ENCODE results near the gene ALAD. TPM values are rescaled to one million over a fixed set of nuclear protein-coding genes. Genes with fewer than 3 reads are reported as not detected.

Gene ALAD
- total and polyA plus RNA-seq, 2 of the 13 experiments (the other 11 are each of a cell fraction or from before 2014, with no cell fraction given) = 21.8 to 30.1 TPM

DNA sequence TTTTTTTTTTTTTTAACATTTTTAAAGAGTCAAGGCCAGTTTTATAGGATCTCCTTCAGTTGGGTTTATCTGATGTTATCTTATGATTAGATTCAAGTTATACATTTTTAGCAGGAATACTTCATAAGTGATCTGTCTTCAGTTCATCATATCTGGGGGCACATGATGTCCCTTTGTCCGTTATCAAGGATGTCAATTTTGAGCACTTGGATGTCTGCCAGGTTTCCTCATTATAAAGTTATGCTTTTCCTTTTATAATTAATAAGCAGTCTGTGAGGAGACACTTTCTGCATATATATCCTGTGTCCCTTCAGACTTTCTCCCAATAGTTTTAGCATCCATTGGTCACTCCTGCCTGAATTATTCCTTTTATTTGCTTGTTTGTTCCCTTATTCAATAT is 36.1 kb downstream of the ALAD start:
- 46% methylated on average over 1 of the region's 1 CpG for WGBS (ENCODE audit: low lambda C conversion rate)
- FAIRE-seq = no peak
- H3K27me3 ChIP-seq (ENCODE audit: control insufficient read depth in 1 of 2, insufficient read depth in 2 of 2, low read length in 2 of 2) = peaks cover 0 to 6% of the 10 kb centered on the region in 2 experiments; a peak in 1 of 5 replicates
- intact Hi-C loops (cut with micrococcal nuclease; ENCODE audit: unreplicated experiment) = no loop called here
- H3K36me3 ChIP-seq (replicated peaks in 1 of 2; ENCODE audit: control insufficient read depth in 1 of 2, insufficient read depth in 2 of 2, low read length in 2 of 2) = no peaks in the 10 kb centered on the region
- H3K4me1 ChIP-seq (ENCODE audit: insufficient read depth, low read length) = peaks cover 55% of the 10 kb centered on the region
- no peak for DNase-seq (ENCODE audit: low spot score)
- CTCF ChIA-PET (ENCODE audit: low intra/inter-chr PET ratio, low total read pairs) = no interaction called here
- no peak overlapping the region for H3K4me3 ChIP-seq (replicated peaks in 1 of 3; ENCODE audit: insufficient read depth in 1 of 3, low read depth in 2 of 3, low read length in 3 of 3)
- H4K20me1 ChIP-seq (ENCODE audit: insufficient read depth, low read length) = no peaks in the 10 kb centered on the region
- H3K9me3 ChIP-seq (ENCODE audit: low read length) = no peaks in the 10 kb centered on the region
- no peak for ATAC-seq
- POLR2A ChIA-PET = interaction anchor here (3.0 kb wide), 1 partner anchor 12 kb away, joined by 16 read pairs; the partner anchor contains the start of gene HDHD3
- in situ Hi-C loops (cut with HindIII; ENCODE audit: extremely low pct_ligation_motif_present, low pct_unique_long_range_greater_than_20kb) = no loop called here
- no peak overlapping the region for H3K27ac ChIP-seq (ENCODE audit: extremely low read length, insufficient read depth, low read length)
- TF ChIP-seq ZNF101 (CRISPR knock-in tag; IDR thresholded peaks at IDR 0.05; ENCODE audit: borderline replicate concordance, low read depth) (no peak), RELA (CRISPR knock-in tag; IDR thresholded peaks at IDR 0.05) (no peak), ZNF205 (CRISPR knock-in tag; IDR thresholded peaks at IDR 0.05) (no peak), ZSCAN9 (CRISPR knock-in tag; IDR thresholded peaks at IDR 0.05; ENCODE audit: borderline replicate concordance) (no peak), ETV6 (CRISPR knock-in tag; conservative IDR thresholded peaks at IDR 0.05) (no peak), NFE2L1 (CRISPR knock-in tag; IDR thresholded peaks at IDR 0.05; ENCODE audit: borderline replicate concordance) (no peak), ZNF773 (CRISPR knock-in tag; IDR thresholded peaks at IDR 0.05; ENCODE audit: borderline replicate concordance) (no peak)
- TF ChIP-seq, protein P1, sequence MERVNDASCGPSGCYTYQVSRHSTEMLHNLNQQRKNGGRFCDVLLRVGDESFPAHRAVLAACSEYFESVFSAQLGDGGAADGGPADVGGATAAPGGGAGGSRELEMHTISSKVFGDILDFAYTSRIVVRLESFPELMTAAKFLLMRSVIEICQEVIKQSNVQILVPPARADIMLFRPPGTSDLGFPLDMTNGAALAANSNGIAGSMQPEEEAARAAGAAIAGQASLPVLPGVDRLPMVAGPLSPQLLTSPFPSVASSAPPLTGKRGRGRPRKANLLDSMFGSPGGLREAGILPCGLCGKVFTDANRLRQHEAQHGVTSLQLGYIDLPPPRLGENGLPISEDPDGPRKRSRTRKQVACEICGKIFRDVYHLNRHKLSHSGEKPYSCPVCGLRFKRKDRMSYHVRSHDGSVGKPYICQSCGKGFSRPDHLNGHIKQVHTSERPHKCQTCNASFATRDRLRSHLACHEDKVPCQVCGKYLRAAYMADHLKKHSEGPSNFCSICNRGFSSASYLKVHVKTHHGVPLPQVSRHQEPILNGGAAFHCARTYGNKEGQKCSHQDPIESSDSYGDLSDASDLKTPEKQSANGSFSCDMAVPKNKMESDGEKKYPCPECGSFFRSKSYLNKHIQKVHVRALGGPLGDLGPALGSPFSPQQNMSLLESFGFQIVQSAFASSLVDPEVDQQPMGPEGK (CRISPR knock-in tag; IDR thresholded peaks at IDR 0.05) = no peak
- no TSS peak for BruUV-seq (replicated peaks)
- no peaks in the 10 kb centered on the region for H3K79me2 ChIP-seq (ENCODE audit: insufficient read depth, low read length)
- no peak overlapping the region for H3K9ac ChIP-seq (ENCODE audit: insufficient read depth, low read depth, low read length)
- H3K4me2 ChIP-seq (ENCODE audit: low read depth, low read length) = no peak overlapping the region
- no peak overlapping the region for H2AFZ ChIP-seq (ENCODE audit: low read length)

Measured in HepG2 (cell line).